ENCODE measurements around the gene ATG2A.

GRCh38 chr11:64903291-64903833 lies 13.6 kb downstream of the ATG2A start:
- TF ChIP-seq POU2F2 (IDR thresholded peaks at IDR 0.05; ENCODE audit: low read depth, low read length) (no peak), POLR2AphosphoS5 (IDR thresholded peaks at IDR 0.05; ENCODE audit: low read depth, low read length) (no peak), POLR2A (IDR thresholded peaks at IDR 0.05; ENCODE audit: low read depth, low read length) (no peak), TAF1 (IDR thresholded peaks at IDR 0.05; ENCODE audit: low read depth, low read length) (no peak), PAX5 (IDR thresholded peaks at IDR 0.05; ENCODE audit: insufficient read depth, low read length, severe bottlenecking) (no peak)

All from GM12891 (cell line).